Thymus (tissue), 11 donors: Measurements from ENCODE around the gene PIAS4. TPM values are rescaled to one million over a fixed set of nuclear protein-coding genes. Genes with fewer than 3 reads are reported as not detected.
"Not testable (repeated sequence)": the region's sequence is repeated elsewhere in the genome, so short reads cannot be mapped to it uniquely, and the experiment has no call there.

Experiments used
- DNase-seq, 9 donors: peaks; one replicate each; pipeline ENCODE4 v3.0.0-alpha.2; 2013; ENCODE audit warnings: low spot score in 9 of 9, low read depth in 6 of 9, missing footprints in 1 of 9
- H3K27ac ChIP-seq, 2 donors: one replicate each; pipeline ENCODE4 v1.5.1; 2013; ENCODE audit warnings: control low read depth in 1 of 2, low read depth in 1 of 2, low read length in 1 of 2, mild to moderate bottlenecking in 1 of 2, moderate library complexity in 1 of 2
- H3K27me3 ChIP-seq, 2 donors: one replicate each; pipeline ENCODE4 v1.5.1; 2013; ENCODE audit warnings: low read length in 1 of 2; ENCODE audit not compliant: control insufficient read depth in 2 of 2, insufficient read depth in 1 of 2
- H3K36me3 ChIP-seq, 2 donors: one replicate each; pipeline ENCODE4 v1.5.1; 2013; ENCODE audit warnings: low read length in 1 of 2, mild to moderate bottlenecking in 1 of 2, moderate library complexity in 1 of 2; ENCODE audit not compliant: control insufficient read depth in 2 of 2, insufficient read depth in 2 of 2
- H3K4me1 ChIP-seq, 2 donors: one replicate each; pipeline ENCODE4 v1.5.1; 2013; ENCODE audit warnings: low read length in 2 of 2; ENCODE audit not compliant: control insufficient read depth in 2 of 2, insufficient read depth in 2 of 2
- H3K4me3 ChIP-seq, 2 donors: one replicate each; pipeline ENCODE4 v1.5.1; 2013; ENCODE audit warnings: low read length in 2 of 2, control low read depth in 1 of 2, mild to moderate bottlenecking in 1 of 2
- H3K9me3 ChIP-seq, 2 donors: one replicate each; pipeline ENCODE4 v1.5.1; 2013; ENCODE audit warnings: low read length in 1 of 2, mild to moderate bottlenecking in 1 of 2; ENCODE audit not compliant: control insufficient read depth in 2 of 2, insufficient read depth in 1 of 2
- WGBS: extraction: QIAGEN DNeasy Blood & Tissue Kit; methylation state at CpG from one replicate; pipeline ENCODE4 v1.1.7; 2013; 5-methylcytosine and 5-hydroxymethylcytosine counted together
- polyA plus RNA-seq: library from polyadenylated mRNA; stranded (reverse); fragments of 200-250 nt; gene quantifications from one replicate; pipeline ENCODE4 v1.2.3, GENCODE V29; 2013
- total RNA-seq: library from RNA; stranded (reverse); fragments of 120-200 nt; gene quantifications from one replicate; pipeline ENCODE4 v1.2.4, GENCODE V29; 2013
- donor health status: healthy.

The PIAS4 gene
- total and polyA plus RNA-seq, 2 donors: 10.8 to 13.4 TPM

- Histone ChIP-seq H3K4me1 (peaks cover 10 to 30% of the 10 kb centered on the region in 2 donors), H3K36me3 (peaks cover 36 to 37% of the 10 kb centered on the region in 2 donors), H3K9me3 (no peaks in the 10 kb centered on the region), H3K27ac (peak overlapping the region in 1 of 2 donors; percentile 18), H3K4me3 (no peak overlapping the region), H3K27me3 (no peaks in the 10 kb centered on the region)
- no peak for DNase-seq
- 93% methylated on average over 24 of the region's 24 CpGs for WGBS
These were observed 2.7 kb downstream of the PIAS4 start for GRCh38 chr19:4009990-4010807.

- Histone ChIP-seq H3K27me3 (no peaks in the 10 kb centered on the region), H3K4me3 (no peak overlapping the region), H3K27ac (no peak overlapping the region), H3K9me3 (no peaks in the 10 kb centered on the region), H3K36me3 (peaks cover 37 to 41% of the 10 kb centered on the region in 2 donors), H3K4me1 (peaks cover 10 to 30% of the 10 kb centered on the region in 2 donors)
- DNase-seq: no peak
- WGBS: 95% methylated on average over 14 of the region's 14 CpGs
These were observed 3.2 kb downstream of the PIAS4 start for GRCh38 chr19:4010808-4011110.

- H3K27ac ChIP-seq, DNase-seq, H3K9me3 ChIP-seq, H3K4me3 ChIP-seq, H3K27me3 ChIP-seq: not testable (repeated sequence)
- 96% methylated on average over 6 of the region's 6 CpGs for WGBS
- Histone ChIP-seq H3K4me1 (peaks cover 10 to 27% of the 10 kb centered on the region in 2 donors), H3K36me3 (peaks cover 37 to 48% of the 10 kb centered on the region in 2 donors)
These were observed 3.9 kb downstream of the PIAS4 start for GRCh38 chr19:4011430-4011829.

- no peaks in the 10 kb centered on the region for H3K27me3 ChIP-seq
- 95% methylated on average over 27 of the region's 27 CpGs for WGBS
- H3K36me3 ChIP-seq: peaks cover 46 to 54% of the 10 kb centered on the region in 2 donors
- no peak for DNase-seq
- H3K4me1 ChIP-seq: peaks cover 10 to 21% of the 10 kb centered on the region in 2 donors
- H3K27ac ChIP-seq: no peak overlapping the region
- no peaks in the 10 kb centered on the region for H3K9me3 ChIP-seq
- no peak overlapping the region for H3K4me3 ChIP-seq
These were observed 4.8 kb downstream of the PIAS4 start for GRCh38 chr19:4012092-4012974.

- Histone ChIP-seq H3K36me3 (peaks cover 48 to 56% of the 10 kb centered on the region in 2 donors), H3K9me3 (no peaks in the 10 kb centered on the region), H3K27ac (no peak overlapping the region), H3K27me3 (no peaks in the 10 kb centered on the region), H3K4me1 (peaks cover 10 to 20% of the 10 kb centered on the region in 2 donors), H3K4me3 (no peak overlapping the region)
- WGBS: 97% methylated on average over 33 of the region's 33 CpGs
- no peak for DNase-seq
These were observed 5.6 kb downstream of the PIAS4 start for GRCh38 chr19:4012975-4013634.

GRCh38 chr19:4013886-4014540, 6.5 kb downstream of the PIAS4 start:
- no peak for DNase-seq
- H3K4me1 ChIP-seq: peaks cover 1 to 11% of the 10 kb centered on the region in 2 donors

GRCh38 chr19:4014541-4015491, 7.3 kb downstream of the PIAS4 start:
- Histone ChIP-seq H3K27me3 (no peaks in the 10 kb centered on the region), H3K9me3 (no peaks in the 10 kb centered on the region), H3K4me3 (no peak overlapping the region), H3K36me3 (peaks cover 51 to 67% of the 10 kb centered on the region in 2 donors), H3K4me1 (peaks cover 0 to 3% of the 10 kb centered on the region in 2 donors), H3K27ac (no peak overlapping the region)
- WGBS: 85% methylated on average over 25 of the region's 25 CpGs
- DNase-seq: peak in 2 of 9 donors; percentile 18 to 28

More at GRCh38 chr19:4013886-4014540, 6.5 kb downstream of the PIAS4 start:
- Histone ChIP-seq H3K4me3 (no peak overlapping the region), H3K9me3 (no peaks in the 10 kb centered on the region), H3K36me3 (peaks cover 54 to 64% of the 10 kb centered on the region in 2 donors), H3K27me3 (no peaks in the 10 kb centered on the region), H3K27ac (no peak overlapping the region)
- 98% methylated on average over 20 of the region's 20 CpGs for WGBS
